ENCODE measurements around the gene OR6C68.
"Not testable (repeated sequence)": the region's sequence is repeated elsewhere in the genome, so short reads cannot be mapped to it uniquely, and the experiment has no call there.

OR6C68 gene

GRCh38 chr12:55446326-55446725, 45.9 kb upstream of the OR6C68 start:
- Histone ChIP-seq H4K20me1 (ENCODE audit: low read depth, low read length) (no peaks in the 10 kb centered on the region), H3K9me2 (replicated peaks; ENCODE audit: insufficient read depth, low read length) (no peaks in the 10 kb centered on the region), H3F3A (ENCODE audit: insufficient read depth) (no peaks in the 10 kb centered on the region), H3K27ac (ENCODE audit: low read depth, low read length) (no peak overlapping the region), H3K36me3 (ENCODE audit: low read length) (no peaks in the 10 kb centered on the region), H3K79me2 (ENCODE audit: insufficient read depth, low read length) (no peaks in the 10 kb centered on the region), H3K27me3 (ENCODE audit: low read length) (no peaks in the 10 kb centered on the region), H3K9me3 (ENCODE audit: insufficient read depth, low read length) (no peaks in the 10 kb centered on the region), H3K4me2 (ENCODE audit: low read depth, low read length, poor library complexity, severe bottlenecking) (no peak overlapping the region), H2AFZ (ENCODE audit: low read depth, low read length, severe bottlenecking) (no peak overlapping the region), H3K9ac (ENCODE audit: low read length) (no peak overlapping the region), H3K4me3 (ENCODE audit: insufficient read depth, low read length, poor library complexity, severe bottlenecking) (no peak overlapping the region)
- TF ChIP-seq EZH2phosphoT487 (conservative IDR thresholded peaks at IDR 0.05; ENCODE audit: low read length) = no peak
- no peak for TF ChIP-seq CTCF (IDR thresholded peaks at IDR 0.05; ENCODE audit: insufficient read depth, low read length, poor library complexity, severe bottlenecking)

GRCh38 chr12:55448825-55449224, 43.4 kb upstream of the OR6C68 start:
- Histone ChIP-seq H3K36me3 (ENCODE audit: low read length) (no peaks in the 10 kb centered on the region), H3K9me2 (replicated peaks; ENCODE audit: insufficient read depth, low read length) (no peaks in the 10 kb centered on the region), H3K9ac (ENCODE audit: low read length) (no peak overlapping the region), H3K27me3 (ENCODE audit: low read length) (no peaks in the 10 kb centered on the region), H3K4me3 (ENCODE audit: insufficient read depth, low read length, poor library complexity, severe bottlenecking) (no peak overlapping the region), H3F3A (ENCODE audit: insufficient read depth) (no peaks in the 10 kb centered on the region), H3K27ac (ENCODE audit: low read depth, low read length) (no peak overlapping the region), H2AFZ (ENCODE audit: low read depth, low read length, severe bottlenecking) (no peak overlapping the region), H3K9me3 (ENCODE audit: insufficient read depth, low read length) (no peaks in the 10 kb centered on the region), H3K4me2 (ENCODE audit: low read depth, low read length, poor library complexity, severe bottlenecking) (no peak overlapping the region), H4K20me1 (ENCODE audit: low read depth, low read length) (no peaks in the 10 kb centered on the region), H3K79me2 (ENCODE audit: insufficient read depth, low read length) (no peaks in the 10 kb centered on the region)
- TF ChIP-seq CTCF (IDR thresholded peaks at IDR 0.05; ENCODE audit: insufficient read depth, low read length, poor library complexity, severe bottlenecking) (no peak), EZH2phosphoT487 (conservative IDR thresholded peaks at IDR 0.05; ENCODE audit: low read length) (no peak)

GRCh38 chr12:55464926-55465325, 27.3 kb upstream of the OR6C68 start:
- H3F3A ChIP-seq (ENCODE audit: insufficient read depth); H3K4me3 ChIP-seq (ENCODE audit: insufficient read depth, low read length, poor library complexity, severe bottlenecking); H3K9ac ChIP-seq (ENCODE audit: low read length); H3K36me3 ChIP-seq (ENCODE audit: low read length); H3K27me3 ChIP-seq (ENCODE audit: low read length); H3K27ac ChIP-seq (ENCODE audit: low read depth, low read length); H2AFZ ChIP-seq (ENCODE audit: low read depth, low read length, severe bottlenecking); H3K4me2 ChIP-seq (ENCODE audit: low read depth, low read length, poor library complexity, severe bottlenecking); H3K79me2 ChIP-seq (ENCODE audit: insufficient read depth, low read length); H3K9me3 ChIP-seq (ENCODE audit: insufficient read depth, low read length); H4K20me1 ChIP-seq (ENCODE audit: low read depth, low read length); H3K9me2 ChIP-seq (replicated peaks; ENCODE audit: insufficient read depth, low read length): not testable (repeated sequence)

- H3K9ac ChIP-seq (ENCODE audit: low read length) = no peak overlapping the region
- H3K27ac ChIP-seq (ENCODE audit: low read depth, low read length) = no peak overlapping the region
- H3F3A ChIP-seq (ENCODE audit: insufficient read depth) = no peaks in the 10 kb centered on the region
- H3K9me2 ChIP-seq (replicated peaks; ENCODE audit: insufficient read depth, low read length) = no peaks in the 10 kb centered on the region
- H3K4me3 ChIP-seq (ENCODE audit: insufficient read depth, low read length, poor library complexity, severe bottlenecking) = no peak overlapping the region
- H4K20me1 ChIP-seq (ENCODE audit: low read depth, low read length) = no peaks in the 10 kb centered on the region
- H3K27me3 ChIP-seq (ENCODE audit: low read length) = no peaks in the 10 kb centered on the region
- H3K9me3 ChIP-seq (ENCODE audit: insufficient read depth, low read length) = no peaks in the 10 kb centered on the region
- H2AFZ ChIP-seq (ENCODE audit: low read depth, low read length, severe bottlenecking) = no peak overlapping the region
- H3K36me3 ChIP-seq (ENCODE audit: low read length) = no peaks in the 10 kb centered on the region
- no peak for TF ChIP-seq CTCF (IDR thresholded peaks at IDR 0.05; ENCODE audit: insufficient read depth, low read length, poor library complexity, severe bottlenecking)
- no peak for TF ChIP-seq EZH2phosphoT487 (conservative IDR thresholded peaks at IDR 0.05; ENCODE audit: low read length)
- H3K4me2 ChIP-seq (ENCODE audit: low read depth, low read length, poor library complexity, severe bottlenecking) = no peak overlapping the region
- H3K79me2 ChIP-seq (ENCODE audit: insufficient read depth, low read length) = no peaks in the 10 kb centered on the region
Observed at GRCh38 chr12:55467836-55468235, 24.3 kb upstream of the OR6C68 start.

Measured in SU-DHL-6 (cell line).